GM06990 (cell line): ENCODE data around the gene TMEM255B.

ENCODE experiments used
- DNase-seq: peaks from one replicate; pipeline ENCODE4 v3.0.0-alpha.2; 2011; ENCODE audit not compliant: insufficient read length; ENCODE audit errors: extremely low read depth
- H3K27me3 ChIP-seq: replicated peaks from 2 replicates; pipeline ENCODE4 v1.6.0; 2011; ENCODE audit warnings: low read length; ENCODE audit not compliant: control insufficient read depth, insufficient read depth
- H3K36me3 ChIP-seq: 2 replicates; pipeline ENCODE4 v1.5.1; 2011; ENCODE audit warnings: low read length; ENCODE audit not compliant: control insufficient read depth, insufficient read depth
- H3K4me3 ChIP-seq: replicated peaks from 2 replicates; pipeline ENCODE4 v1.5.1; 2011; ENCODE audit warnings: low read depth, mild to moderate bottlenecking, control low read depth, low read length
- TF ChIP-seq, protein P1 (sequence below): IDR thresholded peaks from 2 replicates; pipeline ENCODE4 v1.5.1; 2011; ENCODE audit warnings: low read length, control low read depth, mild to moderate bottlenecking, inconsistent platforms; ENCODE audit not compliant: insufficient read depth, poor library complexity, severe bottlenecking

TMEM255B gene

GRCh38 chr13:113798200-113798811, 39.3 kb downstream of the TMEM255B start:
- DNase-seq: no peak
- Histone ChIP-seq H3K4me3 (no peak overlapping the region), H3K27me3 (no peaks in the 10 kb centered on the region; the same call in 1 of the 2 replicates), H3K36me3 (no peaks in the 10 kb centered on the region)
- TF ChIP-seq, protein P1, sequence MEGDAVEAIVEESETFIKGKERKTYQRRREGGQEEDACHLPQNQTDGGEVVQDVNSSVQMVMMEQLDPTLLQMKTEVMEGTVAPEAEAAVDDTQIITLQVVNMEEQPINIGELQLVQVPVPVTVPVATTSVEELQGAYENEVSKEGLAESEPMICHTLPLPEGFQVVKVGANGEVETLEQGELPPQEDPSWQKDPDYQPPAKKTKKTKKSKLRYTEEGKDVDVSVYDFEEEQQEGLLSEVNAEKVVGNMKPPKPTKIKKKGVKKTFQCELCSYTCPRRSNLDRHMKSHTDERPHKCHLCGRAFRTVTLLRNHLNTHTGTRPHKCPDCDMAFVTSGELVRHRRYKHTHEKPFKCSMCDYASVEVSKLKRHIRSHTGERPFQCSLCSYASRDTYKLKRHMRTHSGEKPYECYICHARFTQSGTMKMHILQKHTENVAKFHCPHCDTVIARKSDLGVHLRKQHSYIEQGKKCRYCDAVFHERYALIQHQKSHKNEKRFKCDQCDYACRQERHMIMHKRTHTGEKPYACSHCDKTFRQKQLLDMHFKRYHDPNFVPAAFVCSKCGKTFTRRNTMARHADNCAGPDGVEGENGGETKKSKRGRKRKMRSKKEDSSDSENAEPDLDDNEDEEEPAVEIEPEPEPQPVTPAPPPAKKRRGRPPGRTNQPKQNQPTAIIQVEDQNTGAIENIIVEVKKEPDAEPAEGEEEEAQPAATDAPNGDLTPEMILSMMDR: no peak

GRCh38 chr13:113800576-113800926, 41.5 kb downstream of the TMEM255B start:
- Histone ChIP-seq H3K27me3 (no peaks in the 10 kb centered on the region; the same call in 1 of the 2 replicates), H3K4me3 (no peak overlapping the region), H3K36me3 (no peaks in the 10 kb centered on the region)
- no peak for DNase-seq
- TF ChIP-seq, protein P1: no peak

- TF ChIP-seq, protein P1: no peak
Measured at GRCh38 chr13:113801289-113801961, 42.4 kb downstream of the TMEM255B start.

GRCh38 chr13:113802090-113802531, 43.1 kb downstream of the TMEM255B start:
- TF ChIP-seq, protein P1: no peak
- Histone ChIP-seq H3K36me3 (no peaks in the 10 kb centered on the region), H3K4me3 (no peak overlapping the region), H3K27me3 (no peaks in the 10 kb centered on the region)
- no peak for DNase-seq

More at GRCh38 chr13:113801289-113801961, 42.4 kb downstream of the TMEM255B start:
- no peaks in the 10 kb centered on the region for H3K27me3 ChIP-seq
- no peaks in the 10 kb centered on the region for H3K36me3 ChIP-seq
- no peak for DNase-seq
- no peak overlapping the region for H3K4me3 ChIP-seq

- no peak for DNase-seq
- TF ChIP-seq, protein P1: no peak
- H3K27me3 ChIP-seq: no peaks in the 10 kb centered on the region
- H3K36me3 ChIP-seq: no peaks in the 10 kb centered on the region
- no peak overlapping the region for H3K4me3 ChIP-seq
Measured at GRCh38 chr13:113802761-113803160, 43.7 kb downstream of the TMEM255B start.
